ENCODE data around the gene RPUSD2.
"Not testable (repeated sequence)": the region's sequence is repeated elsewhere in the genome, so short reads cannot be mapped to it uniquely, and the experiment has no call there.

Gene RPUSD2

GRCh38 chr15:40565333-40566238, 3.5 kb upstream of the RPUSD2 start:
- no peak for FAIRE-seq

GRCh38 chr15:40567111-40567510, 2.0 kb upstream of the RPUSD2 start:
- no peak for FAIRE-seq

GRCh38 chr15:40575113-40575512, 6.0 kb downstream of the RPUSD2 start:
- FAIRE-seq = no peak

- FAIRE-seq = not testable (repeated sequence)
Observed at GRCh38 chr15:40576914-40577313, 7.8 kb downstream of the RPUSD2 start.

- FAIRE-seq = no peak
Observed at GRCh38 chr15:40578892-40579291, 9.8 kb downstream of the RPUSD2 start.

- FAIRE-seq = not testable (repeated sequence)
Observed at GRCh38 chr15:40581796-40582195, 12.7 kb downstream of the RPUSD2 start.

GRCh38 chr15:40582726-40583246, 13.7 kb downstream of the RPUSD2 start:
- FAIRE-seq = no peak

- no peak for FAIRE-seq
Observed at GRCh38 chr15:40584191-40584590, 15.1 kb downstream of the RPUSD2 start.

- FAIRE-seq = no peak
Observed at GRCh38 chr15:40590667-40591050, 21.6 kb downstream of the RPUSD2 start.

- no peak for FAIRE-seq
Observed at GRCh38 chr15:40591389-40591788, 22.3 kb downstream of the RPUSD2 start.

- FAIRE-seq = no peak
Observed at GRCh38 chr15:40593165-40593564, 24.1 kb downstream of the RPUSD2 start.

GRCh38 chr15:40593588-40594428, 24.7 kb downstream of the RPUSD2 start, which contains the start of gene KNL1:
KNL1 (plus strand) TSS chr15:40594249; CDS start chr15:40602932, 8,683 bp downstream.
- peak; percentile 63 for FAIRE-seq

GRCh38 chr15:40594429-40594836, 25.3 kb downstream of the RPUSD2 start:
- no peak for FAIRE-seq

- FAIRE-seq = no peak
Observed at GRCh38 chr15:40595219-40595618, 26.1 kb downstream of the RPUSD2 start.

- FAIRE-seq = no peak
Observed at GRCh38 chr15:40595773-40596172, 26.7 kb downstream of the RPUSD2 start.

- FAIRE-seq = no peak
Observed at GRCh38 chr15:40597024-40597423, 27.9 kb downstream of the RPUSD2 start.

- FAIRE-seq = no peak
Observed at GRCh38 chr15:40598126-40598525, 29.0 kb downstream of the RPUSD2 start.

GRCh38 chr15:40598672-40599071, 29.6 kb downstream of the RPUSD2 start:
- no peak for FAIRE-seq

- no peak for FAIRE-seq
Observed at GRCh38 chr15:40600956-40601355, 31.9 kb downstream of the RPUSD2 start.

- FAIRE-seq = no peak
Observed at GRCh38 chr15:40603935-40604334, 34.8 kb downstream of the RPUSD2 start.

- FAIRE-seq = no peak
Observed at GRCh38 chr15:40613080-40613479, 44.0 kb downstream of the RPUSD2 start.

GRCh38 chr15:40618023-40618422, 48.9 kb downstream of the RPUSD2 start:
- peak; percentile 46 for FAIRE-seq

- FAIRE-seq = no peak
Observed at GRCh38 chr15:40618906-40619305, 49.8 kb downstream of the RPUSD2 start.
